Natural killer cell (primary cell): ENCODE results near the gene SLC12A1. TPM values are rescaled to one million over a fixed set of nuclear protein-coding genes. Genes with fewer than 3 reads are reported as not detected.

Source experiments
- ATAC-seq, 3 donors: fragments of 150-1000 bp in 2 of 3; fragments of 200-7000 bp in 1 of 3; cut with Tn5 transposase; 1 replicate in 1 of 3; 2 replicates in 2 of 3; pipeline ENCODE4 v1.10.0; 2021; ENCODE audit warnings: mild to moderate bottlenecking in 2 of 3, moderate library complexity in 2 of 3
- DNase-seq, 2 donors: peaks; one replicate each; pipeline versions ENCODE4 v3.0.0 to v3.0.0-alpha.2; 2013 to 2021; ENCODE audit warnings: mixed read lengths in 1 of 2
- H3K27ac ChIP-seq: one replicate; pipeline ENCODE4 v1.5.1; 2013; ENCODE audit warnings: mild to moderate bottlenecking, low read length
- H3K27me3 ChIP-seq: one replicate; pipeline ENCODE4 v1.6.1; 2013; ENCODE audit warnings: low read length; ENCODE audit not compliant: control insufficient read depth, insufficient read depth
- H3K36me3 ChIP-seq: one replicate; pipeline ENCODE4 v1.6.1; 2013; ENCODE audit warnings: low read length; ENCODE audit not compliant: control insufficient read depth, insufficient read depth
- H3K4me1 ChIP-seq: one replicate; pipeline ENCODE4 v1.6.1; 2013; ENCODE audit warnings: low read length; ENCODE audit not compliant: control insufficient read depth, insufficient read depth
- H3K4me3 ChIP-seq: one replicate; pipeline ENCODE4 v1.5.1; 2013; ENCODE audit warnings: low read length
- H3K9me3 ChIP-seq: one replicate; pipeline ENCODE4 v1.6.1; 2013; ENCODE audit warnings: low read length; ENCODE audit not compliant: control insufficient read depth, insufficient read depth
- H3K27ac Mint-ChIP-seq, 2 donors: one replicate each; pipeline ENCODE4 v1.8.0; 2022; ENCODE audit warnings: mild to moderate bottlenecking in 2 of 2, mixed read lengths in 2 of 2, moderate library complexity in 1 of 2
- H3K27me3 Mint-ChIP-seq, 2 donors: one replicate each; pipeline ENCODE4 v1.8.0; 2022; ENCODE audit warnings: low read depth in 2 of 2, mixed read lengths in 2 of 2
- H3K36me3 Mint-ChIP-seq: one replicate; pipeline ENCODE4 v1.8.0; 2022; ENCODE audit warnings: mixed read lengths
- H3K4me1 Mint-ChIP-seq, 2 donors: one replicate each; pipeline ENCODE4 v1.8.0; 2022; ENCODE audit warnings: mixed read lengths in 2 of 2
- H3K4me3 Mint-ChIP-seq: one replicate; pipeline ENCODE4 v1.8.0; 2022; ENCODE audit warnings: mild to moderate bottlenecking, moderate library complexity, mixed read lengths
- H3K9me3 Mint-ChIP-seq, 2 donors: one replicate each; pipeline ENCODE4 v1.8.0; 2022; ENCODE audit warnings: mixed read lengths in 2 of 2
- CTCF ChIP-seq: fragments of 200-600 bp; IDR thresholded peaks from one replicate; pipeline ENCODE4 v1.8.0; 2022; ENCODE audit warnings: antibody characterized with exemption
- WGBS: methylation state at CpG from one replicate; pipeline ENCODE4 v1.1.7; 2013; ENCODE audit warnings: missing lambda C conversion rate; ENCODE audit not compliant: insufficient coverage; 5-methylcytosine and 5-hydroxymethylcytosine counted together
- intact Hi-C: fragments of 100-400 bp; cut with micrococcal nuclease; formaldehyde crosslinking; loops from one replicate; pipeline ENCODE4 v1.14.2; 2022
- total RNA-seq, 4 donors: library from RNA; stranded (reverse); fragments of 120-200 nt in 1 of 4; gene quantifications; one replicate each; pipeline versions ENCODE4 v1.2.3 to v1.2.4, GENCODE V29; 2013 to 2022

The SLC12A1 gene
- total RNA-seq, 3 donors from 2014 or later (not counting 1 experiment from before 2014, with no cell fraction given) = not detected

GRCh38 chr15:48244921-48245320, 38.8 kb downstream of the SLC12A1 start:
- no peaks in the 10 kb centered on the region for H3K4me1 Mint-ChIP-seq
- no peak for DNase-seq
- no peaks in the 10 kb centered on the region for H3K36me3 ChIP-seq
- ATAC-seq = no peak
- WGBS = no CpG with 5 or more reads among the region's 1 CpG
- no peak overlapping the region for H3K27ac Mint-ChIP-seq
- no peaks in the 10 kb centered on the region for H3K36me3 Mint-ChIP-seq
- no peaks in the 10 kb centered on the region for H3K27me3 ChIP-seq
- H3K4me1 ChIP-seq = no peaks in the 10 kb centered on the region
- no peak overlapping the region for H3K27ac ChIP-seq
- no peaks in the 10 kb centered on the region for H3K9me3 Mint-ChIP-seq
- no peak overlapping the region for H3K4me3 ChIP-seq
- H3K9me3 ChIP-seq = no peaks in the 10 kb centered on the region
- H3K27me3 Mint-ChIP-seq = peaks cover 3 to 5% of the 10 kb centered on the region in 2 donors
- intact Hi-C loops = no loop called here
- no peak overlapping the region for H3K4me3 Mint-ChIP-seq
- no peak for TF ChIP-seq CTCF

- Histone ChIP-seq H3K9me3 (no peaks in the 10 kb centered on the region), H3K4me3 (no peak overlapping the region), H3K4me1 (no peaks in the 10 kb centered on the region), H3K27me3 (no peaks in the 10 kb centered on the region), H3K36me3 (no peaks in the 10 kb centered on the region), H3K27ac (no peak overlapping the region)
- 91% methylated on average over 5 of the region's 5 CpGs for WGBS
- ATAC-seq (no peak), DNase-seq (no peak)
- H3K27me3 Mint-ChIP-seq = peaks cover 3 to 18% of the 10 kb centered on the region in 2 donors
- no peaks in the 10 kb centered on the region for H3K9me3 Mint-ChIP-seq
- no peak for TF ChIP-seq CTCF
- no peak overlapping the region for H3K4me3 Mint-ChIP-seq
- intact Hi-C loops = no loop called here
- H3K4me1 Mint-ChIP-seq = no peaks in the 10 kb centered on the region
- no peak overlapping the region for H3K27ac Mint-ChIP-seq
- H3K36me3 Mint-ChIP-seq = no peaks in the 10 kb centered on the region
These were observed 42.3 kb downstream of the SLC12A1 start for GRCh38 chr15:48248414-48248813.

GRCh38 chr15:48250640-48251076, 44.6 kb downstream of the SLC12A1 start:
- WGBS = 45% methylated on average over 6 of the region's 6 CpGs
- Mint-ChIP-seq H3K27ac (no peak overlapping the region), H3K9me3 (no peaks in the 10 kb centered on the region), H3K27me3 (peaks cover 5 to 24% of the 10 kb centered on the region in 2 donors), H3K4me3 (no peak overlapping the region), H3K36me3 (no peaks in the 10 kb centered on the region), H3K4me1 (no peaks in the 10 kb centered on the region)
- no peak for TF ChIP-seq CTCF
- H3K27ac ChIP-seq = no peak overlapping the region
- no peaks in the 10 kb centered on the region for H3K4me1 ChIP-seq
- no peaks in the 10 kb centered on the region for H3K36me3 ChIP-seq
- H3K4me3 ChIP-seq = no peak overlapping the region
- DNase-seq (peak in 1 of 2 donors; percentile 36), ATAC-seq (no peak)
- no peaks in the 10 kb centered on the region for H3K9me3 ChIP-seq
- H3K27me3 ChIP-seq = no peaks in the 10 kb centered on the region
- intact Hi-C loops = no loop called here

GRCh38 chr15:48253172-48253571, 47.1 kb downstream of the SLC12A1 start:
- Mint-ChIP-seq H3K9me3 (no peaks in the 10 kb centered on the region), H3K27ac (no peak overlapping the region), H3K27me3 (peaks cover 5 to 19% of the 10 kb centered on the region in 2 donors), H3K4me1 (no peaks in the 10 kb centered on the region), H3K4me3 (no peak overlapping the region), H3K36me3 (no peaks in the 10 kb centered on the region)
- ATAC-seq (no peak), DNase-seq (no peak)
- no peaks in the 10 kb centered on the region for H3K4me1 ChIP-seq
- H3K9me3 ChIP-seq = no peaks in the 10 kb centered on the region
- H3K27ac ChIP-seq = no peak overlapping the region
- H3K27me3 ChIP-seq = no peaks in the 10 kb centered on the region
- no peak for TF ChIP-seq CTCF
- 76% methylated on average over 3 of the region's 4 CpGs for WGBS
- no peaks in the 10 kb centered on the region for H3K36me3 ChIP-seq
- intact Hi-C loops = no loop called here
- no peak overlapping the region for H3K4me3 ChIP-seq
